Activated B cell treated with CpG ODN at 0.5 μM for 24 hours (primary cell): ENCODE data around the gene TRUB2. TPM values are rescaled to one million over a fixed set of nuclear protein-coding genes. Genes with fewer than 3 reads are reported as not detected.

Source experiments
- ATAC-seq: fragments of 200-7000 bp; cut with Tn5 transposase; one replicate; pipeline ENCODE4 v1.10.0; 2021; ENCODE audit warnings: low read depth, mild to moderate bottlenecking, moderate library complexity
- CTCF ChIA-PET: fragments of 350-600 bp; sonication (Branson Sonifier 250); formaldehyde crosslinking; loops from one replicate; lab custom pipeline; 2021; ENCODE audit warnings: antibody characterized with exemption; lab: Charles Lee
- POLR2A ChIA-PET: fragments of 350-600 bp; sonication (Branson Sonifier 250); formaldehyde crosslinking; loops from one replicate; lab custom pipeline; 2021; ENCODE audit warnings: antibody characterized with exemption; lab: Charles Lee
- DNase-seq: peaks from one replicate; pipeline ENCODE4 v3.0.0; 2022
- H3K27ac Mint-ChIP-seq: one replicate; pipeline ENCODE4 v1.8.0; 2020; ENCODE audit warnings: mixed read lengths
- H3K27me3 Mint-ChIP-seq: one replicate; pipeline ENCODE4 v1.8.0; 2021; ENCODE audit warnings: mixed read lengths
- H3K36me3 Mint-ChIP-seq: one replicate; pipeline ENCODE4 v1.8.0; 2021; ENCODE audit warnings: low read depth, mixed read lengths
- H3K4me1 Mint-ChIP-seq: one replicate; pipeline ENCODE4 v1.8.0; 2021; ENCODE audit warnings: mixed read lengths
- H3K4me3 Mint-ChIP-seq: one replicate; pipeline ENCODE4 v1.8.0; 2020; ENCODE audit warnings: mild to moderate bottlenecking, mixed read lengths
- H3K9me3 Mint-ChIP-seq: one replicate; pipeline ENCODE4 v1.8.0; 2020; ENCODE audit warnings: mixed read lengths
- intact Hi-C: fragments of 100-400 bp; cut with micrococcal nuclease; formaldehyde crosslinking; loops from one replicate; pipeline ENCODE4 v1.15.1; 2024
- total RNA-seq: library from RNA; stranded (reverse); gene quantifications from 2 replicates; pipeline ENCODE4 v1.2.3, GENCODE V29; 2022
- TF ChIP-seq, protein P1 (sequence below): fragments of 200-600 bp; IDR thresholded peaks from one replicate; pipeline ENCODE4 v1.8.0; 2022; ENCODE audit warnings: antibody characterized with exemption, mild to moderate bottlenecking

TRUB2 gene
- total RNA-seq, 1 donor from 2014 or later, result 32.6 TPM

DNA sequence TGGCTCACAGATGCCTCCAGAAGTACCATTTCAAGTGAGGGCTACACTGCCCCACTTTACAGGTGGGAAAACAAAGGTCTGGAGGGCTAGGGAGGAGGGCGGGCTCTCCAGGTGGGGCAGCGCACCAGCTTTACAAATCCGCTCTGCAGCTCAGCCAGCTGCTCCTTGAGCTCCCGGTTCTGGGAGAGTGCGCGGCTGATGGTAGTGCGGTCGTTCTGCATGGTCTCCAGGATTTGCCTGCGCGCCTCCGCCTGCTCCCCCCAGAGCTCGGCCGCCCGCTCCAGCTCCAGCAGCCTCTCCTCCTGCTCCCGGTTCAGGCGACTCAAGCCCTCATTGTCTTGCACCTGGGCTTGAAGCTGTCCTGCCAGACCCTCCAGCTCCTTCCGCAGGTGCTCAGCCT, 61.9 kb downstream of the TRUB2 start:
- no peak overlapping the region for H3K27ac Mint-ChIP-seq
- H3K27me3 Mint-ChIP-seq, result no peaks in the 10 kb centered on the region
- TF ChIP-seq, protein P1, sequence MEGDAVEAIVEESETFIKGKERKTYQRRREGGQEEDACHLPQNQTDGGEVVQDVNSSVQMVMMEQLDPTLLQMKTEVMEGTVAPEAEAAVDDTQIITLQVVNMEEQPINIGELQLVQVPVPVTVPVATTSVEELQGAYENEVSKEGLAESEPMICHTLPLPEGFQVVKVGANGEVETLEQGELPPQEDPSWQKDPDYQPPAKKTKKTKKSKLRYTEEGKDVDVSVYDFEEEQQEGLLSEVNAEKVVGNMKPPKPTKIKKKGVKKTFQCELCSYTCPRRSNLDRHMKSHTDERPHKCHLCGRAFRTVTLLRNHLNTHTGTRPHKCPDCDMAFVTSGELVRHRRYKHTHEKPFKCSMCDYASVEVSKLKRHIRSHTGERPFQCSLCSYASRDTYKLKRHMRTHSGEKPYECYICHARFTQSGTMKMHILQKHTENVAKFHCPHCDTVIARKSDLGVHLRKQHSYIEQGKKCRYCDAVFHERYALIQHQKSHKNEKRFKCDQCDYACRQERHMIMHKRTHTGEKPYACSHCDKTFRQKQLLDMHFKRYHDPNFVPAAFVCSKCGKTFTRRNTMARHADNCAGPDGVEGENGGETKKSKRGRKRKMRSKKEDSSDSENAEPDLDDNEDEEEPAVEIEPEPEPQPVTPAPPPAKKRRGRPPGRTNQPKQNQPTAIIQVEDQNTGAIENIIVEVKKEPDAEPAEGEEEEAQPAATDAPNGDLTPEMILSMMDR, result no peak
- no peak overlapping the region for H3K4me3 Mint-ChIP-seq
- intact Hi-C loops, result no loop called here
- no peaks in the 10 kb centered on the region for H3K9me3 Mint-ChIP-seq
- no peaks in the 10 kb centered on the region for H3K4me1 Mint-ChIP-seq
- peaks cover 60% of the 10 kb centered on the region for H3K36me3 Mint-ChIP-seq
- ChIA-PET POLR2A (interaction anchor here (0.6 kb wide), 1 partner anchor 477 kb away, joined by 4 read pairs; no protein-coding TSS in a partner anchor), CTCF (no interaction called here)
- DNase-seq (no peak), ATAC-seq (no peak)

DNA sequence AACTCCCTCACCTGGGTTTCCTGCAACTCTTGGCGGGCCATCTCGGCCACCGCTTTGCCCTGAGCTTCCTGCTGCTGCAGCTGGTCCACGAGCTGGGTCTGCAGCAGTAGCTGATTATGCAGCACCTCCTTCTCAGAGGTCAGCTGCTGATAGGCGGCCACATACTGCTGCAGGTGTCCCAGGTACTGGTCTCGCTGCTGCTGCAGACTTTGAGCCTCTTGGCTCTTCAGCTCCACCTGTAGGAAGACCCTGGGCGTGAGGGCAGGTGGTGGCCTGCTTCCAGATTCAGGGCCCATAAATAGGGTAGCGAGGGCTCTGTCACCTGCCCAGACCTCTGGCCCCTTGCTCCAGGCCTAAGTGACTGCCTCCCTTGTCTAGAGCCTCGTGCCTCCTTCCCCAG, 63.1 kb downstream of the TRUB2 start:
- DNase-seq (no peak), ATAC-seq (no peak)
- Mint-ChIP-seq H3K9me3 (no peaks in the 10 kb centered on the region), H3K4me3 (no peak overlapping the region), H3K27ac (no peak overlapping the region), H3K36me3 (peaks cover 53% of the 10 kb centered on the region), H3K27me3 (peaks cover 2% of the 10 kb centered on the region), H3K4me1 (peaks cover 1% of the 10 kb centered on the region)
- intact Hi-C loops, result no loop called here
- TF ChIP-seq, protein P1, result no peak
- ChIA-PET POLR2A (no interaction called here), CTCF (interaction anchor here (0.8 kb wide), 1 partner anchor 9 kb away, joined by 3 read pairs; no protein-coding TSS in a partner anchor)

GRCh38 chr9:128258326-128258725, 63.9 kb downstream of the TRUB2 start:
- ChIA-PET CTCF (no interaction called here), POLR2A (no interaction called here)
- H3K27ac Mint-ChIP-seq, result no peak overlapping the region
- H3K27me3 Mint-ChIP-seq, result peaks cover 2% of the 10 kb centered on the region
- H3K9me3 Mint-ChIP-seq, result no peaks in the 10 kb centered on the region
- H3K36me3 Mint-ChIP-seq, result peaks cover 53% of the 10 kb centered on the region
- no peak for DNase-seq
- H3K4me3 Mint-ChIP-seq, result no peak overlapping the region
- TF ChIP-seq, protein P1, result no peak
- peaks cover 2% of the 10 kb centered on the region for H3K4me1 Mint-ChIP-seq
- intact Hi-C loops, result no loop called here
- ATAC-seq, result no peak

DNA sequence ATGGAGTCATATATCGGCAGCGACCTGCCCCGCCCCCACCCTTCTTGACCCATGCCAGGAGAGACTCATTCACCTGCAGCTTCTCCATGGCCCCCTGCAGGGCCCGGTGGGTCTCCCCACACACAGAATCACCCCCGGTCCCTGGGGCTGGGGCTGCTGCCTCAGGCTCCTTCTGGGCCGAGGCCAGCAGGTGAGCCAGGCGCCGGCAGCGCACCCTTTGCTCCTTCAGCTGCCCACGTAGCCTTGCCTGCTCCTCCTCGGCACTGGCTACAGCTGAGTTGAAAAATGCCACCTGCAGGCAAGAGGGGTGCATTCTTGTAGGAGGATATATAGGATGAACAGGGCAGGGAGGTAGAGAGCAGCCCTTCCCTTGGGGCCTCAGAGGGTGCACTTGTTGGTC, 64.3 kb downstream of the TRUB2 start:
- ChIA-PET CTCF (interaction anchor here (0.6 kb wide), 1 partner anchor 620 kb away, joined by 3 read pairs; no protein-coding TSS in a partner anchor), POLR2A (interaction anchor here (0.6 kb wide), 1 partner anchor 115 kb away, joined by 3 read pairs; no protein-coding TSS in a partner anchor)
- no peak for DNase-seq
- intact Hi-C loops, result no loop called here
- H3K27ac Mint-ChIP-seq, result no peak overlapping the region
- peaks cover 2% of the 10 kb centered on the region for H3K27me3 Mint-ChIP-seq
- peaks cover 50% of the 10 kb centered on the region for H3K36me3 Mint-ChIP-seq
- TF ChIP-seq, protein P1, result no peak
- no peak for ATAC-seq
- H3K4me3 Mint-ChIP-seq, result no peak overlapping the region
- H3K9me3 Mint-ChIP-seq, result no peaks in the 10 kb centered on the region
- peaks cover 6% of the 10 kb centered on the region for H3K4me1 Mint-ChIP-seq

GRCh38 chr9:128257086-128257825, 65.0 kb downstream of the TRUB2 start:
- Mint-ChIP-seq H3K4me3 (no peak overlapping the region), H3K27me3 (peaks cover 2% of the 10 kb centered on the region)

More at GRCh38 chr9:128257086-128257825, 65.0 kb downstream of the TRUB2 start:
- no peak for ATAC-seq
- CTCF ChIA-PET, result interaction anchor here (0.6 kb wide), 1 partner anchor 620 kb away, joined by 3 read pairs; no protein-coding TSS in a partner anchor
- TF ChIP-seq, protein P1, result no peak
- H3K27ac Mint-ChIP-seq, result no peak overlapping the region
- H3K9me3 Mint-ChIP-seq, result no peaks in the 10 kb centered on the region
- H3K4me1 Mint-ChIP-seq, result peaks cover 10% of the 10 kb centered on the region
- H3K36me3 Mint-ChIP-seq, result peaks cover 43% of the 10 kb centered on the region
- DNase-seq, result no peak
- intact Hi-C loops, result no loop called here
- POLR2A ChIA-PET, result interaction anchor here (0.6 kb wide), 1 partner anchor 115 kb away, joined by 3 read pairs; no protein-coding TSS in a partner anchor
